GM10266 (cell line): Measurements from ENCODE around the gene BICD1.
A peak's percentile ranks its signal among the peaks of the same experiment; 100 is the strongest.

Source experiments
- DNase-seq: peaks from one replicate; pipeline ENCODE4 v3.0.0; 2012; ENCODE audit errors: extremely low spot score
- TF ChIP-seq, protein P1 (sequence below): IDR thresholded peaks from 2 replicates; pipeline ENCODE4 v1.5.1; 2012; ENCODE audit warnings: mild to moderate bottlenecking, low read depth; ENCODE audit not compliant: control insufficient read depth, insufficient read depth; ENCODE audit errors: missing control alignments

The BICD1 gene

DNA sequence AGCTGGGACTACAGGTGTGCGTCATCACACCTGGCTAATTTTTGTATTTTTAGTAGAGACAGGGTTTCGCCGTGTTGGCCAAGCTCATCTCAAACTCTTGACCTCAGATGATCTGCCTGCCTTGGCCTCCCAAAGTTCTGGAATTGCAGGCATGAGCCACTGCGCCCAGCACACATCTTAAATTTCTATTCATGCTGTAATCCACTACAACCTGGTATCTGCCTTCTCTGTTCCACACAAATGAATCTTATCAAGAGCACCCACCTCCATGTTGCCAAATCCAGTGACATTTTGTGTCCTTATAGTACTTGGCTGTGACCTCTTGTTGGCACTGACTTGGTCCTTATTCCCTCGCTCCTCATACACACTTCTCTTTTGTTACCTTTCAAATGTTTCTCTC is 5.8 kb upstream of the BICD1 start:
- TF ChIP-seq, protein P1, sequence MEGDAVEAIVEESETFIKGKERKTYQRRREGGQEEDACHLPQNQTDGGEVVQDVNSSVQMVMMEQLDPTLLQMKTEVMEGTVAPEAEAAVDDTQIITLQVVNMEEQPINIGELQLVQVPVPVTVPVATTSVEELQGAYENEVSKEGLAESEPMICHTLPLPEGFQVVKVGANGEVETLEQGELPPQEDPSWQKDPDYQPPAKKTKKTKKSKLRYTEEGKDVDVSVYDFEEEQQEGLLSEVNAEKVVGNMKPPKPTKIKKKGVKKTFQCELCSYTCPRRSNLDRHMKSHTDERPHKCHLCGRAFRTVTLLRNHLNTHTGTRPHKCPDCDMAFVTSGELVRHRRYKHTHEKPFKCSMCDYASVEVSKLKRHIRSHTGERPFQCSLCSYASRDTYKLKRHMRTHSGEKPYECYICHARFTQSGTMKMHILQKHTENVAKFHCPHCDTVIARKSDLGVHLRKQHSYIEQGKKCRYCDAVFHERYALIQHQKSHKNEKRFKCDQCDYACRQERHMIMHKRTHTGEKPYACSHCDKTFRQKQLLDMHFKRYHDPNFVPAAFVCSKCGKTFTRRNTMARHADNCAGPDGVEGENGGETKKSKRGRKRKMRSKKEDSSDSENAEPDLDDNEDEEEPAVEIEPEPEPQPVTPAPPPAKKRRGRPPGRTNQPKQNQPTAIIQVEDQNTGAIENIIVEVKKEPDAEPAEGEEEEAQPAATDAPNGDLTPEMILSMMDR: no peak
- DNase-seq: no peak

DNA sequence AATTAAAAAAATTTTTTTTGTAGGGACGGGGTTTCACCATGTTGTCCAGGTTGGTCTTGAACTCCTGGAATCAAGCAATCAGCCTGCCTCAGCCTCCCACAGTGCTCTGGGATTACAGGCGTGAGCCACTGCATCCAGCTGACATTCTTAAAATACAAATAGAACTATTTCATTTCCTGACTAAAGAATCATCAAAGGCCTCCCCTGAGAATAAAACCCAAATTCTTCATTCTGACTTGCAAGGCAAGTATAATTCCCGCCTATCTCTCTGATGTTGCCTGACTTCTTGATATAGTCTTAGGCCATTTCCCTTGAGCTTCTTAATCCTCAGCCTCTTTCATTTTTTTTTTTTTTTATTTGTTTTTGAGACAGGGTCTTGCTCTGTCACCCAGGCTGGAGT is 4.4 kb upstream of the BICD1 start:
- TF ChIP-seq, protein P1: no peak
- no peak for DNase-seq

DNA sequence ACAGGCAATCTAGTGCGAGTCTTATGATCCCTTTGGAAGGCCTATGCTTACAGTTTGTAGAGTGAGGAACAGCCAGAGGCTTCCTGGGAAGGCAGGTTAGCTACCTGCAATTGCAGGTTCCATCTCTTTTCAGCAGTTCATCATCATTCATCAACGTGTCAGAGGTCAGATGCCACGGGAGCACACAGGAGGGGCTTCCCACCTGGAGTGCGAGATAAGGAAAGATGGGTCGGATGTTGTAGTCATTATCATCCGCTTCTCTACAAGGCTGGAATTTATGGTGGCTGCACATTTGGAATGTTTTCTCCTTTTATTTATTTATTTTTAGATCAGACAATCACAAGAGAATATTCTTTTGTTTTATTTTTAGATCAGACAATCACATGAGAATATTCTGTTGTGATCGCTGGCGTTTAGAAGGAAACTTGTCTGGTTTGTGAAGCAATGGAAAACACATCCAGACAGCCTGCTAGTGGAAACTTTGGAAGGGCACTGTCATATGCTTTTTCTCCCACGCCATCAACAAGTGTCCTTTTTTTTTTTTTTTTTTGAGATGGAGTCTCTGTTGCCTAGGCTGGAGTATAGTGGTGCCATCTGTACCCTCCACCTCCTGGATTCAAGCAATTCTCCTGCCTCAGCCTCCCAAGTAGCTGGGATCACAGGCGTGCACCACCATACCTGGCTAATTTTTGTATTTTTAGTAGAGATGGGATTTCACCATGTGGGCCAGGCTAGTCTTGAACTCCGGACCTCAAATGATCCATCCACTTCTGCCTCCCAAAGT is 1.9 kb upstream of the BICD1 start:
- no peak for DNase-seq
- TF ChIP-seq, protein P1: no peak

DNA sequence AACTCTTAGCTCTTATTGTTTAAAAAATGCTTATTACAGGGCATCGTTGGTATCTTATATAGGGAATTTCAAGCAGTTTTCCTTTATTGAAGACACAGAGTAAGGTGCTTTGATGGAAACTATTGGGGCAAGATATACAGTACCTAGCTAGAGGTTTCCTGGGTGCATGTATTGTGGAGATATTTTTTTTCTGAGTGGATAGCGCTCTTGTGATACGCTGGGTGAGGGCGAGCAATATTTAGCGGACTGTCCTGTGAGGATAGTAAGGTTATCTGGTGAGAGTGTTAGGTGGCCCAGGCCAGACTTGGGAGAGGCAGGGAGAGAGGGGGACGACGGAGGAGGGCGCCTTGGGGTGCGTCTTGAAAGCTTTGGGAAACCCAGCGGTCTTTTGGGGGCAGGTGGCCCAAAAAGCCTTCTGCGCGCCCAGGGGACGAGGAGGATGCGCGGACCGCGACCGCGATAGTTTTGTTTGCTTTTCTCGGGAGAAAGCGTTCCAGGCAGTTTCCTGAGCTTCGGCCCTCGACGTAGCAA is 596 bp upstream of the BICD1 start:
- TF ChIP-seq, protein P1: no peak

DNA sequence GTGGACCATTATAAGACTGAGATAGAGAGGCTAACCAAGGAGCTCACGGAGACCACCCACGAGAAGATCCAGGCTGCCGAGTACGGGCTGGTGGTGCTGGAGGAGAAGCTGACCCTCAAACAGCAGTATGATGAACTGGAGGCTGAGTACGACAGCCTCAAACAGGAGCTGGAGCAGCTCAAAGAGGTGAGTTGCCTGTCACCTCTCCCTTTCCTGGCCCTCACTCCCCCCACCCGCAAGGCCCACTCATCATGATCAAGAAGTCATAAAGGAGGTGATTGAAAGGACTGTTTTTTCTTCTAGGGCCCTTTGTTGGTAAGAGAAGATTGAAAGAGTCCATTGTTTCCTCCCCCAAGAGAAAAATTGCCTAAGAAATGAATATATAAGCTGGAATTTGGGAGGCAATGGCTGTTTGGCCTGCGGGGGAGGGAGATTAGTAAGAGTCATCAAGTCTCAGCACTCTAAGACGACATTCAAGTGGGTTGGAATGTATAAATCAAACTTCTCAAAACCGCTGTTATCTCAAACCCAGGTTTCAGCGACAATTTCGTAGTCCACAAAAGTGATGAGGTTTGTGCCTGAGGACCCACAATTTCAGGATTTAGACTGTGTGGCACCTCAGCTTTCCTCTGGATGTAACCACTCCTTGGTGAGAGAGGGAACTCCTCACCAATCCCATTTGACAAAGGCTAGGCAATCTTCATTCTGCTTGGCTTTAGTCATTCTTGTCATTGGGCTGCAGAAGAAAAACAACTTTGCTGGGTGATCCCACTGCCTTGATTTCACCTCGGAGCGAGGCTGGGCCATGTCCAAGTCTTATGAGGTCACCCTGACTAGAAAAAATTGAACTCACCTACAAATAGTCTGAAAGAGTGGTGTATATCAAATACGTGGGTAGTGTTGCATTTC is 966 bp downstream of the BICD1 start:
- DNase-seq: peak; percentile 30
- TF ChIP-seq, protein P1: no peak

More for the DNA sequence above, 596 bp upstream of the BICD1 start:
- DNase-seq: no peak

DNA sequence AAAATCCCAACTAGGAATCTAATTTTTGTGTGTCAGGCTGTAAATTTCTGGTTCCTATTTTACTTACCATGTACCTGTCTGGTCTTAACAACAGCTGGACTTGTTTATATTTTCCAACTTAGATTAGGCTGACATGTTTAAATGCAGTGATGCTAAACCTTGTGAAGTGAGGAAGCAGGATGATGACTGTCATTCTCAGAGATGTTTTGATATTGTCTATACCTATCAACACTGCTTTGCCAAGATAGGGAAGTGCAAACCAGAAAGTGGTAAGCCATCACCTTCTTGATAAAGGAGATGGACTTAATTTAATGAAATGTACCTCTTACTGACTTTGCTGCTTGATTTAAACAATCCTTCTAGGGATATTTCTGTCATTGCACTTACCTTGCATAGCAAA is 2.1 kb downstream of the BICD1 start:
- no peak for DNase-seq
- TF ChIP-seq, protein P1: no peak
